Spinal cord (tissue), 10 donors: ENCODE measurements around the gene H3-3A. TPM values are rescaled to one million over a fixed set of nuclear protein-coding genes. Genes with fewer than 3 reads are reported as not detected.
A peak's percentile ranks its signal among the peaks of the same experiment; 100 is the strongest.
"Not testable (repeated sequence)": the region's sequence is repeated elsewhere in the genome, so short reads cannot be mapped to it uniquely, and the experiment has no call there.

Source experiments
- DNase-seq, 6 donors: peaks; one replicate each; pipeline versions ENCODE4 v3.0.0 to v3.0.0-alpha.2; 2013 to 2015; ENCODE audit warnings: low spot score in 6 of 6, low read depth in 4 of 6
- H3K27ac ChIP-seq: one replicate; pipeline ENCODE4 v1.5.1; 2013; ENCODE audit warnings: low read depth, low read length, control low read depth
- H3K27me3 ChIP-seq: one replicate; pipeline ENCODE4 v1.6.1; 2013; ENCODE audit warnings: low read length; ENCODE audit not compliant: control insufficient read depth, insufficient read depth
- H3K36me3 ChIP-seq: one replicate; pipeline ENCODE4 v1.6.1; 2013; ENCODE audit warnings: low read length; ENCODE audit not compliant: control insufficient read depth, insufficient read depth
- H3K4me1 ChIP-seq: one replicate; pipeline ENCODE4 v1.6.1; 2013; ENCODE audit warnings: low read length; ENCODE audit not compliant: control insufficient read depth, insufficient read depth
- H3K4me3 ChIP-seq: one replicate; pipeline ENCODE4 v1.5.1; 2013; ENCODE audit warnings: low read depth, low read length, control low read depth
- H3K9me3 ChIP-seq: one replicate; pipeline ENCODE4 v1.6.1; 2013; ENCODE audit warnings: low read length; ENCODE audit not compliant: control insufficient read depth, insufficient read depth
- WGBS: methylation state at CpG from one replicate; pipeline ENCODE4 v1.1.5; 2013; ENCODE audit warnings: missing lambda C conversion rate; ENCODE audit not compliant: insufficient coverage; 5-methylcytosine and 5-hydroxymethylcytosine counted together
- polyA plus RNA-seq, 2 donors: library from polyadenylated mRNA; unstranded; fragments of 120-200 nt; gene quantifications; one replicate each; pipeline ENCODE4 v1.2.1, GENCODE V29; 2013; ENCODE audit not compliant: insufficient read length in 2 of 2
- total RNA-seq, 2 donors: library from RNA; depleted of rRNA in 1 of 2; stranded (reverse); fragments of 120-200 nt in 1 of 2; fragments of >200 nt in 1 of 2; gene quantifications; one replicate each; pipeline versions ENCODE4 v1.2.3 to v1.2.4, GENCODE V29; 2013 to 2014
- donor health status: healthy.

The H3-3A gene
- total and polyA plus RNA-seq, 4 donors: 314 to 959 (median 638) TPM

DNA sequence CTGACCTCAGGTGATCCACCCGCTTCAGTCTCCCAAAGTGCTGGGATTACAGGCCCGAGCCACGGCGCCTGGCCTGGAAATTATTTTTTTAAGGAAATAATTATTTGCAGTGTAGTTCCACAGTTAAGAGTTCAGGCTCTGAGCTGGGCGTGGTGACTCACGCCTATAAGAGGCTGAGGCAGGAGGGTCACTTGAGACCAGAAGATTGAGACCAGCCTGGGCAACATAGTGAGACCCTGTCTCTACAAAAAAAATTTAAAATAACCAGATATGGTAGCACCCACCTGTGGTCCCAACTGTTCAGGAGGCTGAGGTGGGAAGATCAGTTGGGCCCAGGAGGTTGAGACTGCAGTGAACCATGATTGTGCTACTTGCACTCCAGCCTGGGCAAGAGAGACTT is 13.9 kb downstream of the H3-3A start:
- Histone ChIP-seq H3K4me1 (no peaks in the 10 kb centered on the region), H3K36me3 (peaks cover 12% of the 10 kb centered on the region), H3K9me3 (no peaks in the 10 kb centered on the region), H3K27me3 (no peaks in the 10 kb centered on the region), H3K4me3 (no peak overlapping the region), H3K27ac (no peak overlapping the region)
- WGBS: 94% methylated on average over 2 of the region's 6 CpGs
- DNase-seq: no peak

GRCh38 chr1:226078374-226078773 is 15.9 kb downstream of the H3-3A start:
- DNase-seq: peak in 1 of 6 donors; percentile 59
- peaks cover 12% of the 10 kb centered on the region for H3K36me3 ChIP-seq
- no peak overlapping the region for H3K4me3 ChIP-seq
- peaks cover 11% of the 10 kb centered on the region for H3K4me1 ChIP-seq
- H3K27me3 ChIP-seq: no peaks in the 10 kb centered on the region
- no peak overlapping the region for H3K27ac ChIP-seq
- no peaks in the 10 kb centered on the region for H3K9me3 ChIP-seq
- 63% methylated on average over 9 of the region's 9 CpGs for WGBS

DNA sequence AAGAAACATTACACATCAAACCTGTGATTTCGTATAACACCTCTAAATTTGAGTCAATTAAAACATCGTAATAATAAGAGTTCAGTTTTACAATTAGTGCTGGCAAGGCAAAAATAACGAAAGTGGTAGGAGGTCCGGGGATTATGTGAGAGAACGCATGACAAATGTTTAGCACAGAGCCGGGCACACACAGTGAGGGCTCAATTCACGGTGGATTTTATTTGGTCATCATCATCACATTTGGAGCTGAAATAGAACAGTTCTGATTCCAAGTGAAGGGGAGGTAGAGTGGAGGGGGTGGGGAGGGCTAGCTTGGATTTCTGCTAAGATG is 20.0 kb downstream of the H3-3A start:
- Histone ChIP-seq H3K9me3 (no peaks in the 10 kb centered on the region), H3K36me3 (no peaks in the 10 kb centered on the region), H3K27ac (peak overlapping the region; percentile 47), H3K4me3 (peak overlapping the region; percentile 76), H3K27me3 (no peaks in the 10 kb centered on the region), H3K4me1 (peaks cover 17% of the 10 kb centered on the region)
- DNase-seq: no peak
- 54% methylated on average over 5 of the region's 7 CpGs for WGBS

GRCh38 chr1:226082959-226083301 is 20.4 kb downstream of the H3-3A start:
- no peaks in the 10 kb centered on the region for H3K36me3 ChIP-seq
- H3K4me3 ChIP-seq: peak overlapping the region; percentile 76
- H3K4me1 ChIP-seq: peaks cover 17% of the 10 kb centered on the region
- no peaks in the 10 kb centered on the region for H3K27me3 ChIP-seq
- DNase-seq: peak in 1 of 6 donors; percentile 61
- H3K27ac ChIP-seq: peak overlapping the region; percentile 47
- H3K9me3 ChIP-seq: no peaks in the 10 kb centered on the region
- under 1% methylated on average over 19 of the region's 23 CpGs for WGBS

GRCh38 chr1:226083302-226084101 is 21.0 kb downstream of the H3-3A start:
- under 1% methylated on average over 75 of the region's 75 CpGs for WGBS
- H3K27me3 ChIP-seq: no peaks in the 10 kb centered on the region
- peaks cover 17% of the 10 kb centered on the region for H3K4me1 ChIP-seq
- H3K36me3 ChIP-seq: no peaks in the 10 kb centered on the region
- DNase-seq: peak in 5 of 6 donors; percentile 49 to 94 (median 73)
- H3K27ac ChIP-seq: peak overlapping the region; percentile 47
- H3K4me3 ChIP-seq: peak overlapping the region; percentile 76
- H3K9me3 ChIP-seq: no peaks in the 10 kb centered on the region

GRCh38 chr1:226085675-226086285 is 23.3 kb downstream of the H3-3A start:
- no peaks in the 10 kb centered on the region for H3K36me3 ChIP-seq
- H3K27ac ChIP-seq: no peak overlapping the region
- peaks cover 17% of the 10 kb centered on the region for H3K4me1 ChIP-seq
- H3K27me3 ChIP-seq: no peaks in the 10 kb centered on the region
- WGBS: 100% methylated on average over 3 of the region's 5 CpGs
- H3K4me3 ChIP-seq: no peak overlapping the region
- DNase-seq: no peak
- H3K9me3 ChIP-seq: no peaks in the 10 kb centered on the region

- Histone ChIP-seq H3K9me3 (no peaks in the 10 kb centered on the region), H3K4me3 (no peak overlapping the region), H3K4me1 (peaks cover 17% of the 10 kb centered on the region), H3K36me3 (no peaks in the 10 kb centered on the region), H3K27ac (no peak overlapping the region), H3K27me3 (no peaks in the 10 kb centered on the region)
- WGBS: 86% methylated on average over 15 of the region's 17 CpGs
- DNase-seq: peak in 1 of 6 donors; percentile 26
These were observed 24.3 kb downstream of the H3-3A start for GRCh38 chr1:226086776-226087175.

GRCh38 chr1:226091461-226091860 is 28.9 kb downstream of the H3-3A start:
- no peaks in the 10 kb centered on the region for H3K27me3 ChIP-seq
- no peaks in the 10 kb centered on the region for H3K36me3 ChIP-seq
- no peak for DNase-seq
- no CpG with 5 or more reads among the region's 1 CpG for WGBS
- H3K27ac ChIP-seq: no peak overlapping the region
- H3K4me3 ChIP-seq: no peak overlapping the region
- H3K9me3 ChIP-seq: no peaks in the 10 kb centered on the region
- no peaks in the 10 kb centered on the region for H3K4me1 ChIP-seq

- not testable (repeated sequence) for DNase-seq, H3K36me3 ChIP-seq, H3K27ac ChIP-seq, H3K9me3 ChIP-seq, H3K27me3 ChIP-seq, H3K4me1 ChIP-seq, H3K4me3 ChIP-seq
- WGBS: 87% methylated on average over 3 of the region's 10 CpGs
These were observed 29.7 kb downstream of the H3-3A start for GRCh38 chr1:226092048-226092820.
